GM12872 (cell line): ENCODE measurements around the gene SLC39A7.

Experiments
- TF ChIP-seq, protein P1 (sequence below): IDR thresholded peaks from 3 replicates; pipeline ENCODE4 v1.5.1; 2011; ENCODE audit warnings: low read depth, mild to moderate bottlenecking, low read length, moderate library complexity; ENCODE audit not compliant: insufficient read depth

Gene SLC39A7

GRCh38 chr6:33161354-33162331 lies 39.0 kb upstream of the SLC39A7 start:
- TF ChIP-seq, protein P1, sequence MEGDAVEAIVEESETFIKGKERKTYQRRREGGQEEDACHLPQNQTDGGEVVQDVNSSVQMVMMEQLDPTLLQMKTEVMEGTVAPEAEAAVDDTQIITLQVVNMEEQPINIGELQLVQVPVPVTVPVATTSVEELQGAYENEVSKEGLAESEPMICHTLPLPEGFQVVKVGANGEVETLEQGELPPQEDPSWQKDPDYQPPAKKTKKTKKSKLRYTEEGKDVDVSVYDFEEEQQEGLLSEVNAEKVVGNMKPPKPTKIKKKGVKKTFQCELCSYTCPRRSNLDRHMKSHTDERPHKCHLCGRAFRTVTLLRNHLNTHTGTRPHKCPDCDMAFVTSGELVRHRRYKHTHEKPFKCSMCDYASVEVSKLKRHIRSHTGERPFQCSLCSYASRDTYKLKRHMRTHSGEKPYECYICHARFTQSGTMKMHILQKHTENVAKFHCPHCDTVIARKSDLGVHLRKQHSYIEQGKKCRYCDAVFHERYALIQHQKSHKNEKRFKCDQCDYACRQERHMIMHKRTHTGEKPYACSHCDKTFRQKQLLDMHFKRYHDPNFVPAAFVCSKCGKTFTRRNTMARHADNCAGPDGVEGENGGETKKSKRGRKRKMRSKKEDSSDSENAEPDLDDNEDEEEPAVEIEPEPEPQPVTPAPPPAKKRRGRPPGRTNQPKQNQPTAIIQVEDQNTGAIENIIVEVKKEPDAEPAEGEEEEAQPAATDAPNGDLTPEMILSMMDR: peak; percentile 94

- TF ChIP-seq, protein P1: no peak
Observed at GRCh38 chr6:33163540-33163939, 37.1 kb upstream of the SLC39A7 start.

- TF ChIP-seq, protein P1: no peak
Observed at GRCh38 chr6:33164176-33164575, 36.5 kb upstream of the SLC39A7 start.

DNA sequence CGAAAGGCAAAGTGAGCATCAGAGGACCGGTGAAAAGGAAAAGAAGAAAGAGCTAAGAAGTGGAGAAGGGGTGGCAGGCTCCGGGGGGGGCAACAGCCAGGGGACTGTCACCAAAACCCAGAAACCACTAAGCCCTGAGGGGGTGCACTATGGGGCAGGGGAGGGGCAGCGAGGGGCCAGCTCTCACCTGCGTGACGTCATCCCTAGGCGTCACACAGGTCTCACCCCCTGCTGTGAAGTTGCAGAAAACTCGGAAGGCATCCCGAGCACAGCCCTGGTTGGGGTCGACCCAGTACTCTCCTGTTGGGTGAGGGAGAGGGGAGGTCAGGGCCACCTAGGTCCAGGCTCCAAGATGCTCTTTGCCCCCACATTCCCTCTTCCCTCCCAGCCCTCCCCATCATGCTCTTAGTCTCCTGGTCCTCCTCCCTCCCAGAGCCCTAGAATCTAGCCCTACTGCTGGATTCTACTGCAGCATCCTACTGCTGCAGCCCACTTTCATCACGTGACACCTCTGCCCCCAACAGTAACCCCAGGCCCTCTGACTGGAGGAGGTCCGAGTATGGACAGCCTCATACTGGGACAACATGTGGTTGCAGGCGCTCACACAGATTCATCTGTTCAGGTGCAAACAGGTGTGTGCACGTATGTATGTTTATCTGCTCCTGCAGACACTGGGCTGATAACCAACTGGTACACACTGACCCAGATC lies 35.8 kb upstream of the SLC39A7 start:
- TF ChIP-seq, protein P1: no peak

- TF ChIP-seq, protein P1: no peak
Observed at GRCh38 chr6:33165581-33166258, 34.9 kb upstream of the SLC39A7 start.

DNA sequence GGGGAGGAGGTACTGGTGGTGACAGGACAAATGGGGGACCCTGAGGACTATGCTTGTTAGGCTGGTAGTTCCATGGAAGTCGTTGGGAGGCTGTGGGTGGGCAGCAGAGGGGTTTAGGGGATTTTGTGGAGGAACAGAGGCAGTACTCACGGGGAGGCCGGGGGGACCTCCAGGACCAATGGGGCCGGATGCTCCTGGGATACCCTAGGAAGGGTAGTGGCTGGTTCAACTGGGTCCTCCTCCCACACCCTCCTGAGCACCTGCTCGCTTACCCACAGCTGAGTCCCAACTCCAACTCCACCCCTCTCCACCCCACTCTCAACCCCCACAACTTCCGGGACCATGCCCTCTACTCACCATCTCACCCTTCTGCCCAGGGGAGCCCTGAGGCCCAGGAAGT lies 34.3 kb upstream of the SLC39A7 start:
- TF ChIP-seq, protein P1: no peak

- TF ChIP-seq, protein P1: no peak
Observed at GRCh38 chr6:33166811-33167210, 33.9 kb upstream of the SLC39A7 start.
